HepG2 (cell line): ENCODE measurements around the gene UTF1. TPM values are rescaled to one million over a fixed set of nuclear protein-coding genes. Genes with fewer than 3 reads are reported as not detected.

Experiments used
- ADNP ChIP-seq: sonication (generic); formaldehyde crosslinking; IDR thresholded peaks from 2 replicates; pipeline ENCODE4 v1.4.0; 2020; ENCODE audit warnings: missing genetic modification reagents
- BRF2 ChIP-seq: sonication (generic); formaldehyde crosslinking; IDR thresholded peaks from 2 replicates; pipeline ENCODE4 v1.8.1; 2022; ENCODE audit warnings: mild to moderate bottlenecking, missing genetic modification reagents
- IRF2 ChIP-seq: IDR thresholded peaks from 2 replicates; pipeline ENCODE4 v1.6.1; 2018; ENCODE audit warnings: missing genetic modification reagents, missing compliant biosample characterization
- MEIS2 ChIP-seq: sonication (generic); formaldehyde crosslinking; IDR thresholded peaks from 2 replicates; pipeline ENCODE4 v1.9.0; 2021; ENCODE audit warnings: mild to moderate bottlenecking, missing genetic modification reagents
- PBX2 ChIP-seq: IDR thresholded peaks from 2 replicates; pipeline ENCODE4 v1.6.1; 2016; ENCODE audit warnings: control low read depth
- POGK ChIP-seq: sonication (generic); formaldehyde crosslinking; conservative IDR thresholded peaks from 2 replicates; pipeline ENCODE4 v1.8.0; 2022; ENCODE audit warnings: mild to moderate bottlenecking, moderate library complexity, missing genetic modification reagents
- SAP130 ChIP-seq: IDR thresholded peaks from 2 replicates; pipeline ENCODE4 v1.6.1; 2016; ENCODE audit warnings: low read depth
- SKIL ChIP-seq: sonication (generic); formaldehyde crosslinking; IDR thresholded peaks from 2 replicates; pipeline ENCODE4 v1.8.0; 2022; ENCODE audit warnings: missing genetic modification reagents, mild to moderate bottlenecking, moderate library complexity, borderline replicate concordance
- TCF7L2 ChIP-seq: IDR thresholded peaks from 2 replicates; pipeline ENCODE4 v1.6.1; 2011; ENCODE audit warnings: mild to moderate bottlenecking, low read depth, low read length, moderate library complexity
- THAP11 ChIP-seq: IDR thresholded peaks from 2 replicates; pipeline ENCODE4 v1.6.1; 2016; ENCODE audit warnings: missing biosample characterization, missing genetic modification reagents
- ZBTB20 ChIP-seq: sonication (generic); formaldehyde crosslinking; IDR thresholded peaks from 2 replicates; pipeline ENCODE4 v1.8.1; 2023; ENCODE audit warnings: missing genetic modification reagents, low read depth, mild to moderate bottlenecking, borderline replicate concordance
- ZNF281 ChIP-seq: sonication (generic); formaldehyde crosslinking; IDR thresholded peaks from 2 replicates; pipeline ENCODE4 v1.4.0; 2020; ENCODE audit warnings: missing genetic modification reagents, borderline replicate concordance
- ZNF550 ChIP-seq: sonication (generic); formaldehyde crosslinking; IDR thresholded peaks from 2 replicates; pipeline ENCODE4 v1.4.0; 2020; ENCODE audit warnings: mild to moderate bottlenecking, missing genetic modification reagents, borderline replicate concordance
- ZNF574 ChIP-seq: sonication (generic); formaldehyde crosslinking; IDR thresholded peaks from 2 replicates; pipeline ENCODE4 v1.4.0; 2020; ENCODE audit warnings: missing genetic modification reagents
- ZNF788 ChIP-seq: sonication (generic); formaldehyde crosslinking; IDR thresholded peaks from 2 replicates; pipeline ENCODE4 v1.5.0; 2020; ENCODE audit warnings: mild to moderate bottlenecking, missing genetic modification reagents, borderline replicate concordance
- ZNF839 ChIP-seq: sonication (generic); formaldehyde crosslinking; IDR thresholded peaks from 2 replicates; pipeline ENCODE4 v1.4.0; 2020; ENCODE audit warnings: missing genetic modification reagents, mild to moderate bottlenecking, borderline replicate concordance
- polyA plus RNA-seq, 8 experiments: library from polyadenylated mRNA; depleted of rRNA in 3 of 8; stranded (reverse) in 7 of 8; unstranded in 1 of 8; fragments of >200 nt; fragmentation: Illumina TruSeq in 4 of 8; extraction: Trizol in 4 of 8; gene quantifications; 2 replicates each; pipeline versions ENCODE4 v1.2.1 to v1.2.3, GENCODE V29; 2011 to 2016; ENCODE audit warnings: low read depth in 4 of 8, missing spikeins in 1 of 8, mixed read lengths in 1 of 8; ENCODE audit not compliant: insufficient read depth in 1 of 8
- total RNA-seq, 5 experiments: library from RNA; depleted of rRNA; stranded (reverse); fragments of >200 nt; fragmentation: Illumina TruSeq; extraction: Trizol; gene quantifications; 2 replicates each; pipeline ENCODE4 v1.2.3, GENCODE V29; 2016; ENCODE audit warnings: low read depth in 1 of 5

The UTF1 gene
- total and polyA plus RNA-seq, 2 of the 13 experiments (the other 11 are each of a cell fraction or from before 2014, with no cell fraction given): not detected

- TF ChIP-seq POGK (CRISPR knock-in tag): peak; percentile 33; the same call in 1 of the 2 replicates
- peak; percentile 72; the same call in 1 of the 2 replicates for TF ChIP-seq PBX2 (CRISPR knock-in tag)
- TF ChIP-seq IRF2: no peak
- TF ChIP-seq ZNF550 (CRISPR knock-in tag): 0 out of 2 replicates have a peak, but pooled peaks have one; percentile 36
- TF ChIP-seq TCF7L2: 0 out of 2 replicates have a peak, but pooled peaks have one; percentile 8
- TF ChIP-seq ZNF788 (CRISPR knock-in tag): 0 out of 2 replicates have a peak, but pooled peaks have one; percentile 9
- peak; percentile 43; the same call in 1 of the 2 replicates for TF ChIP-seq ZBTB20 (CRISPR knock-in tag)
- TF ChIP-seq SAP130 (CRISPR knock-in tag): peak; percentile 70
- no peak for TF ChIP-seq BRF2 (CRISPR knock-in tag)
- TF ChIP-seq THAP11 (CRISPR knock-in tag): no peak
- peak; percentile 60; the same call in 1 of the 2 replicates for TF ChIP-seq ZNF281 (CRISPR knock-in tag)
- TF ChIP-seq MEIS2 (CRISPR knock-in tag): peak; percentile 96
- TF ChIP-seq ZNF574 (CRISPR knock-in tag): 0 out of 2 replicates have a peak, but pooled peaks have one; percentile 39
- peak; percentile 40; the same call in 1 of the 2 replicates for TF ChIP-seq SKIL (CRISPR knock-in tag)
- TF ChIP-seq ZNF839: no peak
- no peak for TF ChIP-seq ADNP (CRISPR knock-in tag)
Observed at GRCh38 chr10:133278577-133279265, 48.7 kb downstream of the UTF1 start (continued).
